OCI-LY1 (cell line): ENCODE results near the gene HECA.
"Not testable (repeated sequence)": the region's sequence is repeated elsewhere in the genome, so short reads cannot be mapped to it uniquely, and the experiment has no call there.

Experiments used
- H2AFZ ChIP-seq: fragments of 200-600 bp; sonication (generic), shearing (Covaris generic); 2 replicates; pipeline ENCODE4 v1.6.0; 2014; ENCODE audit warnings: antibody characterized with exemption, mild to moderate bottlenecking, low read length
- H3F3A ChIP-seq: fragments of 200-600 bp; sonication (generic), shearing (Covaris generic); 2 replicates; pipeline ENCODE4 v1.6.0; 2014; ENCODE audit warnings: mild to moderate bottlenecking, antibody characterized with exemption, low read length, moderate library complexity; ENCODE audit not compliant: insufficient read depth
- H3K27ac ChIP-seq: fragments of 200-600 bp; sonication (generic); 2 replicates; pipeline ENCODE4 v1.5.1; 2014; ENCODE audit warnings: low read length, mixed run types, mild to moderate bottlenecking, low read depth; ENCODE audit not compliant: poor library complexity, severe bottlenecking
- H3K27me3 ChIP-seq: fragments of 200-600 bp; sonication (generic); 2 replicates; pipeline ENCODE4 v1.6.0; 2014; ENCODE audit warnings: antibody characterized with exemption, mild to moderate bottlenecking, low read length, moderate library complexity; ENCODE audit not compliant: insufficient read depth
- H3K36me3 ChIP-seq: fragments of 200-600 bp; sonication (generic); 2 replicates; pipeline ENCODE4 v1.6.1; 2014; ENCODE audit warnings: mild to moderate bottlenecking, antibody characterized with exemption, low read length, moderate library complexity, mixed read lengths; ENCODE audit not compliant: insufficient read depth
- H3K4me1 ChIP-seq: fragments of 200-600 bp; sonication (generic); 2 replicates; pipeline ENCODE4 v1.5.1; 2014; ENCODE audit warnings: mild to moderate bottlenecking, low read length, moderate library complexity; ENCODE audit not compliant: insufficient read depth, severe bottlenecking
- H3K4me2 ChIP-seq: fragments of 200-600 bp; sonication (generic), shearing (Covaris generic); 2 replicates; pipeline ENCODE4 v1.6.1; 2014; ENCODE audit warnings: low read length
- H3K4me3 ChIP-seq: fragments of 200-600 bp; sonication (generic); 2 replicates; pipeline ENCODE4 v1.5.1; 2014; ENCODE audit warnings: low read length, low read depth, mild to moderate bottlenecking, mixed read lengths; ENCODE audit not compliant: poor library complexity, severe bottlenecking
- H3K79me2 ChIP-seq: fragments of 200-600 bp; shearing (Covaris generic); 2 replicates; pipeline ENCODE4 v1.6.1; 2016; ENCODE audit warnings: mixed run types, low read length, mixed read lengths; ENCODE audit not compliant: insufficient read depth
- H3K9ac ChIP-seq: fragments of 200-600 bp; sonication (generic), shearing (Covaris generic); 2 replicates; pipeline ENCODE4 v1.6.1; 2014; ENCODE audit warnings: mild to moderate bottlenecking, low read length, mixed read lengths
- H3K9me2 ChIP-seq: fragments of 200-600 bp; sonication (generic), shearing (Covaris generic); 2 replicates; pipeline ENCODE4 v1.6.1; 2014; ENCODE audit warnings: low read depth, mild to moderate bottlenecking, low read length, mixed read lengths
- H3K9me3 ChIP-seq: fragments of 200-600 bp; shearing (Covaris generic); 2 replicates; pipeline ENCODE4 v1.6.1; 2014; ENCODE audit warnings: low read length, mixed read lengths
- H4K20me1 ChIP-seq: fragments of 200-600 bp; sonication (generic), shearing (Covaris generic); 2 replicates; pipeline ENCODE4 v1.6.0; 2016; ENCODE audit warnings: mild to moderate bottlenecking, low read length; ENCODE audit not compliant: insufficient read depth
- EZH2 ChIP-seq: fragments of 200-600 bp; sonication (generic), shearing (Covaris generic); IDR thresholded peaks from 2 replicates; pipeline ENCODE4 v1.8.0; 2017; ENCODE audit warnings: borderline replicate concordance, mixed run types, mild to moderate bottlenecking, antibody characterized with exemption, low read length, moderate library complexity, mixed read lengths
- TF ChIP-seq, protein P1 (sequence below): fragments of 200-600 bp; sonication (generic), shearing (Covaris generic); IDR thresholded peaks from 2 replicates; pipeline ENCODE4 v1.5.1; 2017; ENCODE audit warnings: mild to moderate bottlenecking, antibody characterized with exemption, low read length, moderate library complexity, mixed read lengths

The HECA gene

DNA sequence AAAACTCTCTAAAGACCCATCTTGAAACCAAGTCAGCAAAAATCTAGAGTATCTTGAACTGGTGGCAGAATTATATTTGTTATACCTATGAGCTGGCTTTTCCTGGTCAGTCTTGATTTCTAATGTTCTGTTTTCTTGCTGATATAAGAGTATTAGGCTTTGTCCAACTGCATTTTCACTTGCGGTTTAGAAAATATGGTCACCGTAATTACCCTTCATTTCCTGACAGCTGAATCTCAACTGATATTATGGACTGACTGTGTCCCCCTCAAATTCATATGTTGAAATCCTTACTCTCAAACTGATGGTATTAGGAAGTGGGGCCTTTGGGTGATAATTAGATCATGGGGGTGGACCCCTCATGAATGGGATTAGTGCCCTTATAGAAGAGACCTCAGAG lies 84.9 kb downstream of the HECA start:
- Histone ChIP-seq H3K4me1 (peaks cover 12% of the 10 kb centered on the region), H4K20me1 (no peaks in the 10 kb centered on the region), H3K9ac (peak overlapping the region; percentile 43), H3K9me2 (no peaks in the 10 kb centered on the region), H3K79me2 (no peaks in the 10 kb centered on the region), H2AFZ (no peak overlapping the region), H3K4me2 (peak overlapping the region; percentile 58), H3K9me3 (peaks cover 6% of the 10 kb centered on the region), H3F3A (no peaks in the 10 kb centered on the region), H3K27ac (peak overlapping the region; percentile 71), H3K27me3 (no peaks in the 10 kb centered on the region), H3K4me3 (peak overlapping the region; percentile 45), H3K36me3 (no peaks in the 10 kb centered on the region)
- TF ChIP-seq, protein P1, sequence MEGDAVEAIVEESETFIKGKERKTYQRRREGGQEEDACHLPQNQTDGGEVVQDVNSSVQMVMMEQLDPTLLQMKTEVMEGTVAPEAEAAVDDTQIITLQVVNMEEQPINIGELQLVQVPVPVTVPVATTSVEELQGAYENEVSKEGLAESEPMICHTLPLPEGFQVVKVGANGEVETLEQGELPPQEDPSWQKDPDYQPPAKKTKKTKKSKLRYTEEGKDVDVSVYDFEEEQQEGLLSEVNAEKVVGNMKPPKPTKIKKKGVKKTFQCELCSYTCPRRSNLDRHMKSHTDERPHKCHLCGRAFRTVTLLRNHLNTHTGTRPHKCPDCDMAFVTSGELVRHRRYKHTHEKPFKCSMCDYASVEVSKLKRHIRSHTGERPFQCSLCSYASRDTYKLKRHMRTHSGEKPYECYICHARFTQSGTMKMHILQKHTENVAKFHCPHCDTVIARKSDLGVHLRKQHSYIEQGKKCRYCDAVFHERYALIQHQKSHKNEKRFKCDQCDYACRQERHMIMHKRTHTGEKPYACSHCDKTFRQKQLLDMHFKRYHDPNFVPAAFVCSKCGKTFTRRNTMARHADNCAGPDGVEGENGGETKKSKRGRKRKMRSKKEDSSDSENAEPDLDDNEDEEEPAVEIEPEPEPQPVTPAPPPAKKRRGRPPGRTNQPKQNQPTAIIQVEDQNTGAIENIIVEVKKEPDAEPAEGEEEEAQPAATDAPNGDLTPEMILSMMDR, result no peak
- no peak for TF ChIP-seq EZH2

DNA sequence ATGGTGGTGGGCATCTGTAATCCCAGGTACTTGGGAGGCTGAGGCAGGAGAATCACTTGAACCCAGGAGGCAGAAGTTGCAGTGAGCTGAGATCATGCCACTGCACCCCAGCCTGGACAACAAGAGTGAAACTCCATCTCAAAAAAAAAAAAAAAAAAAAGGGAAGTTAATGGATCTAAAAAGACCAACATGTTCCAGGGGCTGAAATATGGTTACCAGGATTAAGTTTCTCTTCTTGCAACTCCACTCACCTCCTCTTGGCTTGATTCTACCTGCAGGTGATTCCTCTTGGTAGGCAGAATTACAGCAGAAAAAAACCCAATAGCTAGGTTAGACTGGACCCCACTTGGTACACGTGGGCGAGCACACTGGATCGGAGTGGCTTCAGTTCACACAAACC lies 93.5 kb downstream of the HECA start:
- peaks cover 33% of the 10 kb centered on the region for H3K4me1 ChIP-seq
- H3F3A ChIP-seq, H3K9me2 ChIP-seq, H3K4me3 ChIP-seq, H3K4me2 ChIP-seq, H3K79me2 ChIP-seq, H3K27ac ChIP-seq, H3K9ac ChIP-seq, H3K36me3 ChIP-seq, H2AFZ ChIP-seq, H4K20me1 ChIP-seq, H3K27me3 ChIP-seq, H3K9me3 ChIP-seq: not testable (repeated sequence)
